H9 (cell line): ENCODE results near the gene TKFC. TPM values are rescaled to one million over a fixed set of nuclear protein-coding genes. Genes with fewer than 3 reads are reported as not detected.

Source experiments
- DNase-seq: peaks from one replicate; pipeline ENCODE4 v3.0.0-alpha.2; 2017
- H2AFZ ChIP-seq: one replicate; pipeline ENCODE4 v1.6.1; 2013; ENCODE audit warnings: mild to moderate bottlenecking, low read length, control low read depth, moderate library complexity
- H2AK5ac ChIP-seq: 2 replicates; pipeline ENCODE4 v1.6.1; 2013; ENCODE audit warnings: low read length, control low read depth, mixed read lengths; ENCODE audit not compliant: insufficient read length
- H2BK120ac ChIP-seq: one replicate; pipeline ENCODE4 v1.6.1; 2013; ENCODE audit warnings: low read depth, mild to moderate bottlenecking, low read length, control low read depth, inconsistent platforms; ENCODE audit not compliant: poor library complexity, severe bottlenecking
- H2BK12ac ChIP-seq: 2 replicates; pipeline ENCODE4 v1.6.1; 2013; ENCODE audit warnings: low read length, control low read depth, mixed read lengths, low read depth; ENCODE audit not compliant: insufficient read length
- H2BK15ac ChIP-seq: 2 replicates; pipeline ENCODE4 v1.6.1; 2013; ENCODE audit warnings: low read depth, low read length, control low read depth
- H2BK20ac ChIP-seq: one replicate; pipeline ENCODE4 v1.6.1; 2013; ENCODE audit warnings: low read depth, mild to moderate bottlenecking, low read length, control low read depth, inconsistent platforms; ENCODE audit not compliant: poor library complexity, severe bottlenecking
- H2BK5ac ChIP-seq: 2 replicates; pipeline ENCODE4 v1.6.1; 2013; ENCODE audit warnings: low read length, control low read depth, mixed read lengths; ENCODE audit not compliant: insufficient read length
- H3K14ac ChIP-seq: 2 replicates; pipeline ENCODE4 v1.6.1; 2013; ENCODE audit warnings: low read length, control low read depth; ENCODE audit not compliant: insufficient read depth
- H3K18ac ChIP-seq: 2 replicates; pipeline ENCODE4 v1.6.1; 2013; ENCODE audit warnings: low read depth, mild to moderate bottlenecking, mixed read lengths, low read length, control low read depth; ENCODE audit not compliant: insufficient read length
- H3K23ac ChIP-seq: 2 replicates; pipeline ENCODE4 v1.6.1; 2013; ENCODE audit warnings: low read length, control low read depth, mixed read lengths, low read depth; ENCODE audit not compliant: insufficient read length
- H3K23me2 ChIP-seq: 2 replicates; pipeline ENCODE4 v1.6.1; 2013; ENCODE audit warnings: low read depth, mild to moderate bottlenecking, mixed read lengths, low read length, control low read depth; ENCODE audit not compliant: insufficient read length, poor library complexity, severe bottlenecking
- H3K27ac ChIP-seq: 2 replicates; pipeline ENCODE4 v1.5.1; 2013; ENCODE audit warnings: low read length, control low read depth, mixed read lengths, low read depth; ENCODE audit not compliant: insufficient read length
- H3K27me3 ChIP-seq: 2 replicates; pipeline ENCODE4 v1.6.1; 2013; ENCODE audit warnings: low read length, control low read depth, inconsistent platforms; ENCODE audit not compliant: insufficient read depth
- H3K4ac ChIP-seq: 2 replicates; pipeline ENCODE4 v1.6.1; 2013; ENCODE audit warnings: low read depth, mild to moderate bottlenecking, control low read depth, inconsistent platforms, low read length, moderate library complexity
- H3K4me1 ChIP-seq: 2 replicates; pipeline ENCODE4 v1.6.1; 2013; ENCODE audit warnings: low read length, control low read depth, inconsistent platforms; ENCODE audit not compliant: insufficient read depth
- H3K4me2 ChIP-seq: 2 replicates; pipeline ENCODE4 v1.6.1; 2013; ENCODE audit warnings: low read length, control low read depth, mixed read lengths; ENCODE audit not compliant: insufficient read length, insufficient read depth
- H3K56ac ChIP-seq: 2 replicates; pipeline ENCODE4 v1.6.1; 2013; ENCODE audit warnings: low read depth, mild to moderate bottlenecking, mixed read lengths, low read length, control low read depth; ENCODE audit not compliant: insufficient read length
- H3K79me1 ChIP-seq: 2 replicates; pipeline ENCODE4 v1.6.1; 2013; ENCODE audit warnings: low read depth, mild to moderate bottlenecking, moderate library complexity, low read length, control low read depth, inconsistent platforms; ENCODE audit not compliant: insufficient read depth, poor library complexity, severe bottlenecking
- H3K79me2 ChIP-seq: 2 replicates; pipeline ENCODE4 v1.6.1; 2013; ENCODE audit warnings: low read length, control low read depth, inconsistent platforms; ENCODE audit not compliant: insufficient read depth
- H3K9ac ChIP-seq: 2 replicates; pipeline ENCODE4 v1.6.1; 2013; ENCODE audit warnings: low read length, control low read depth, mixed read lengths; ENCODE audit not compliant: insufficient read length; ENCODE audit errors: extremely low read depth
- H3K9me3 ChIP-seq: one replicate; pipeline ENCODE4 v1.6.1; 2013; ENCODE audit warnings: low read depth, low read length, inconsistent platforms; ENCODE audit not compliant: control insufficient read depth
- H3T11ph ChIP-seq: one replicate; pipeline ENCODE4 v1.6.1; 2013; ENCODE audit warnings: mild to moderate bottlenecking, low read length, control low read depth, inconsistent platforms
- H4K20me1 ChIP-seq: one replicate; pipeline ENCODE4 v1.6.1; 2013; ENCODE audit not compliant: control insufficient read depth, insufficient read length, insufficient read depth
- H4K5ac ChIP-seq: 2 replicates; pipeline ENCODE4 v1.6.1; 2013; ENCODE audit warnings: low read depth, mild to moderate bottlenecking, mixed read lengths, low read length, control low read depth; ENCODE audit not compliant: insufficient read length
- H4K8ac ChIP-seq: replicated peaks from 2 replicates; pipeline ENCODE4 v1.6.1; 2013; ENCODE audit warnings: low read length, control low read depth, mixed read lengths, low read depth; ENCODE audit not compliant: insufficient read length
- H4K91ac ChIP-seq: 2 replicates; pipeline ENCODE4 v1.6.1; 2013; ENCODE audit warnings: low read depth, mild to moderate bottlenecking, moderate library complexity, mixed read lengths, low read length, control low read depth; ENCODE audit not compliant: insufficient read length
- H3K27ac Mint-ChIP-seq, 3 experiments: 2 replicates in 2 of 3; 3 replicates in 1 of 3; pipeline ENCODE4 v1.8.0; 2020 to 2021; ENCODE audit warnings: mixed read lengths in 3 of 3, mild to moderate bottlenecking in 1 of 3, moderate library complexity in 1 of 3
- H3K27me3 Mint-ChIP-seq: 2 replicates; pipeline ENCODE4 v1.8.0; 2021; ENCODE audit warnings: low read depth, mild to moderate bottlenecking, moderate library complexity, mixed read lengths
- H3K36me3 Mint-ChIP-seq, 3 experiments: 2 replicates in 2 of 3; 3 replicates in 1 of 3; pipeline ENCODE4 v1.8.0; 2020 to 2021; ENCODE audit warnings: low read depth in 3 of 3, mixed read lengths in 3 of 3; ENCODE audit not compliant: insufficient read depth in 1 of 3
- H3K4me1 Mint-ChIP-seq, 2 experiments: 2 replicates each; pipeline ENCODE4 v1.8.0; 2020; ENCODE audit warnings: mixed read lengths in 2 of 2
- H3K4me3 Mint-ChIP-seq, 2 experiments: 2 replicates in 1 of 2; 3 replicates in 1 of 2; pipeline ENCODE4 v1.8.0; 2020 to 2021; ENCODE audit warnings: mild to moderate bottlenecking in 2 of 2, mixed read lengths in 2 of 2, moderate library complexity in 1 of 2
- H3K9me3 Mint-ChIP-seq, 2 experiments: 2 replicates in 1 of 2; 3 replicates in 1 of 2; pipeline ENCODE4 v1.8.0; 2020; ENCODE audit warnings: mild to moderate bottlenecking in 2 of 2, mixed read lengths in 2 of 2, moderate library complexity in 1 of 2
- WGBS: extraction: QIAGEN DNeasy Blood & Tissue Kit; methylation state at CpG from one replicate; pipeline ENCODE4 v1.1.7; 2013; ENCODE audit warnings: missing lambda C conversion rate, low lambda C conversion rate, mixed read lengths; ENCODE audit not compliant: insufficient read length; ENCODE audit errors: extremely low coverage; 5-methylcytosine and 5-hydroxymethylcytosine counted together
- total RNA-seq: library from RNA; stranded (reverse); gene quantifications from 2 replicates; pipeline ENCODE4 v1.2.1, GENCODE V29; 2021
- TF ChIP-seq, protein P1 (sequence below): fragments of 200-600 bp; sonication (generic); conservative IDR thresholded peaks from 3 replicates; pipeline ENCODE4 v1.8.0; 2021; ENCODE audit warnings: antibody characterized with exemption, mild to moderate bottlenecking

TKFC gene
- total RNA-seq, 1 experiment from 2014 or later: 59.0 TPM

GRCh38 chr11:61353131-61354067 lies 20.4 kb downstream of the TKFC start:
- no peak overlapping the region for H3K4me2 ChIP-seq
- H3K9ac ChIP-seq: no peak overlapping the region
- H3K56ac ChIP-seq: no peak overlapping the region
- TF ChIP-seq, protein P1, sequence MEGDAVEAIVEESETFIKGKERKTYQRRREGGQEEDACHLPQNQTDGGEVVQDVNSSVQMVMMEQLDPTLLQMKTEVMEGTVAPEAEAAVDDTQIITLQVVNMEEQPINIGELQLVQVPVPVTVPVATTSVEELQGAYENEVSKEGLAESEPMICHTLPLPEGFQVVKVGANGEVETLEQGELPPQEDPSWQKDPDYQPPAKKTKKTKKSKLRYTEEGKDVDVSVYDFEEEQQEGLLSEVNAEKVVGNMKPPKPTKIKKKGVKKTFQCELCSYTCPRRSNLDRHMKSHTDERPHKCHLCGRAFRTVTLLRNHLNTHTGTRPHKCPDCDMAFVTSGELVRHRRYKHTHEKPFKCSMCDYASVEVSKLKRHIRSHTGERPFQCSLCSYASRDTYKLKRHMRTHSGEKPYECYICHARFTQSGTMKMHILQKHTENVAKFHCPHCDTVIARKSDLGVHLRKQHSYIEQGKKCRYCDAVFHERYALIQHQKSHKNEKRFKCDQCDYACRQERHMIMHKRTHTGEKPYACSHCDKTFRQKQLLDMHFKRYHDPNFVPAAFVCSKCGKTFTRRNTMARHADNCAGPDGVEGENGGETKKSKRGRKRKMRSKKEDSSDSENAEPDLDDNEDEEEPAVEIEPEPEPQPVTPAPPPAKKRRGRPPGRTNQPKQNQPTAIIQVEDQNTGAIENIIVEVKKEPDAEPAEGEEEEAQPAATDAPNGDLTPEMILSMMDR: no peak
- H3T11ph ChIP-seq: no peak overlapping the region
- H3K79me2 ChIP-seq: no peaks in the 10 kb centered on the region
- no peak overlapping the region for H3K18ac ChIP-seq
- no peak overlapping the region for H3K23ac ChIP-seq
- peak overlapping the region in 1 of 3 experiments; percentile 26; a peak in 1 of 7 replicates for H3K27ac Mint-ChIP-seq
- no peak overlapping the region for H2BK120ac ChIP-seq
- H3K27me3 Mint-ChIP-seq: no peaks in the 10 kb centered on the region
- no CpG with 5 or more reads among the region's 15 CpGs for WGBS
- no peak overlapping the region for H2BK15ac ChIP-seq
- H4K8ac ChIP-seq: no peak overlapping the region
- no peaks in the 10 kb centered on the region for H3K9me3 Mint-ChIP-seq
- no peak overlapping the region for H3K4me3 Mint-ChIP-seq
- H4K5ac ChIP-seq: no peak overlapping the region
- H3K27me3 ChIP-seq: no peaks in the 10 kb centered on the region
- H2BK20ac ChIP-seq: no peak overlapping the region
- no peaks in the 10 kb centered on the region for H3K79me1 ChIP-seq
- no peaks in the 10 kb centered on the region for H3K9me3 ChIP-seq
- no peak overlapping the region for H3K27ac ChIP-seq
- H3K4me1 ChIP-seq: no peaks in the 10 kb centered on the region
- DNase-seq: no peak
- no peaks in the 10 kb centered on the region for H3K23me2 ChIP-seq
- H3K36me3 Mint-ChIP-seq: peaks cover 5 to 38% (median 22%) of the 10 kb centered on the region in 3 experiments; a peak in 6 of 7 replicates
- no peaks in the 10 kb centered on the region for H3K4me1 Mint-ChIP-seq
- H4K91ac ChIP-seq: no peak overlapping the region
- no peak overlapping the region for H2BK5ac ChIP-seq
- no peak overlapping the region for H2AK5ac ChIP-seq
- no peak overlapping the region for H3K14ac ChIP-seq
- no peak overlapping the region for H2BK12ac ChIP-seq
- no peak overlapping the region for H2AFZ ChIP-seq
- no peak overlapping the region for H3K4ac ChIP-seq
- H4K20me1 ChIP-seq: no peaks in the 10 kb centered on the region
